NB4 (cell line): ENCODE data around the gene LPXN.

ENCODE experiments used
- DNase-seq: peaks from one replicate; pipeline ENCODE4 v3.0.0; 2010; ENCODE audit warnings: low read depth
- H3K4me3 ChIP-seq: one replicate; pipeline ENCODE4 v1.5.1; 2011; ENCODE audit warnings: mild to moderate bottlenecking, low read depth, low read length, moderate library complexity
- MYC ChIP-seq: IDR thresholded peaks from 2 replicates; pipeline ENCODE4 v1.6.1; 2011; ENCODE audit warnings: low read depth, low read length
- POLR2A ChIP-seq: IDR thresholded peaks from 2 replicates; pipeline ENCODE4 v1.6.1; 2011; ENCODE audit warnings: mild to moderate bottlenecking; ENCODE audit not compliant: insufficient read length; ENCODE audit errors: extremely low read depth
- TF ChIP-seq, protein P1 (sequence below): IDR thresholded peaks from 2 replicates; pipeline ENCODE4 v1.6.1; 2011; ENCODE audit warnings: low read depth, low read length
- TF ChIP-seq, protein P2 (sequence below): IDR thresholded peaks from one replicate; pipeline ENCODE4 v1.5.1; 2012; ENCODE audit warnings: low read depth, low read length

LPXN gene

DNA sequence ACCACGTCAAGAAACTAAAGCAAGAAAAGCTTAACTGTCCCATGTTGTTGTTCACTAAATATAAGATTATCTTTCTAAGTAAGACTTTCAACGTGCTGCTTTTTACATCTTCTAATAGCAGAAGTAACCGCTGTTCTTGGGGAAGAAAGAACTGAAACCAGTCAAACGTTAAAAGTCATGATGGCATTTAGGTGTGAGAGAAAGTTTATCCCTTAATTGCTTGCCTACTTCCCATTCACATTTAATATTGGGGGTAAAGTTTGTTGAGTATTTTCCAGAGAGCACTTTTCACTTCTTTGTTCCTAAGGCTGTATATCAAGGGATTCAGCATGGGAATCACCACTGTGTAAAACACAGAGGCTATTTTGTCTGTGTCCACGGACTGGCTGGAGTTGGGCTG lies 68.7 kb downstream of the LPXN start:
- H3K4me3 ChIP-seq = no peak overlapping the region
- no peak for DNase-seq
- TF ChIP-seq, protein P1, sequence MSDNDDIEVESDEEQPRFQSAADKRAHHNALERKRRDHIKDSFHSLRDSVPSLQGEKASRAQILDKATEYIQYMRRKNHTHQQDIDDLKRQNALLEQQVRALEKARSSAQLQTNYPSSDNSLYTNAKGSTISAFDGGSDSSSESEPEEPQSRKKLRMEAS = no peak
- TF ChIP-seq MYC (no peak), POLR2A (no peak)
- TF ChIP-seq, protein P2, sequence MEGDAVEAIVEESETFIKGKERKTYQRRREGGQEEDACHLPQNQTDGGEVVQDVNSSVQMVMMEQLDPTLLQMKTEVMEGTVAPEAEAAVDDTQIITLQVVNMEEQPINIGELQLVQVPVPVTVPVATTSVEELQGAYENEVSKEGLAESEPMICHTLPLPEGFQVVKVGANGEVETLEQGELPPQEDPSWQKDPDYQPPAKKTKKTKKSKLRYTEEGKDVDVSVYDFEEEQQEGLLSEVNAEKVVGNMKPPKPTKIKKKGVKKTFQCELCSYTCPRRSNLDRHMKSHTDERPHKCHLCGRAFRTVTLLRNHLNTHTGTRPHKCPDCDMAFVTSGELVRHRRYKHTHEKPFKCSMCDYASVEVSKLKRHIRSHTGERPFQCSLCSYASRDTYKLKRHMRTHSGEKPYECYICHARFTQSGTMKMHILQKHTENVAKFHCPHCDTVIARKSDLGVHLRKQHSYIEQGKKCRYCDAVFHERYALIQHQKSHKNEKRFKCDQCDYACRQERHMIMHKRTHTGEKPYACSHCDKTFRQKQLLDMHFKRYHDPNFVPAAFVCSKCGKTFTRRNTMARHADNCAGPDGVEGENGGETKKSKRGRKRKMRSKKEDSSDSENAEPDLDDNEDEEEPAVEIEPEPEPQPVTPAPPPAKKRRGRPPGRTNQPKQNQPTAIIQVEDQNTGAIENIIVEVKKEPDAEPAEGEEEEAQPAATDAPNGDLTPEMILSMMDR = no peak

DNA sequence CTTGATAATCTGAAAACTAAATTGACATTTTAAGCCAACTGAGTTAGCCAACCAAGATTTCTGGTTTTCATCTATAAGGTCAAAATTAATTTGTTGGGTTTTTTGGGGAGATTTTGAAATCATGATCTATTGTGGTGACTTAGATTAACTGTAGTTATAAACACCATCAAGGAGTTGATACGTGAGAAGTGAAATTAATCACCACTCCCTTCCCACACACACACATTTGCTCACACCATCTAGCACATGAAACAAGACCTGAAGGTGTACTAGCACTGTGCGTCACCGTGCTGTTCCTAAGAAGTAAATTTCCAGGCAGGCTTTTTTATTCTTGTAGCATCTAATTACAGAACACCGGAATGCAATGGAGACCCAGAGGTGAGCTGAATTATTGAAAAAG lies 69.8 kb downstream of the LPXN start:
- H3K4me3 ChIP-seq = no peak overlapping the region
- TF ChIP-seq, protein P2 = no peak
- TF ChIP-seq, protein P1 = no peak
- TF ChIP-seq MYC (no peak), POLR2A (no peak)
- no peak for DNase-seq

DNA sequence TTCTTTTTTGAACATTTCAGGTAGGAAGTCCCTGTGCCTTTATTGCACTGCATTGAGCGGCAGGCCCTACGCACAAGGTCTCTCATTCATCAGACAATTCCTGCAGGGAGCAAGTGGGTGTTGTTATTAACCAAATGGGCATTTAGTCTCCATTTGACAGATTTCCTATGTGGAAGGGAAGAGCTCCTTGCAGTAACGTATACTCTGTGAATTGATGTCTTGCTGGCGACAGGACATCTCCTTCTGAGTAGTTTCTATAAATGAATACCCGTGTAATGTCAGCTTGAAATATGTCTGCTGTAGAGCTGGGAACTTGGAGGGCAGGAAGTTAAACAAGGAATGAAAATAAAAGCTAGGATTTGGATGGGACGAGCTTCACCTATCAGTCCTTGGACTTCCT lies 71.4 kb downstream of the LPXN start:
- no peak overlapping the region for H3K4me3 ChIP-seq
- DNase-seq = no peak
- TF ChIP-seq MYC (no peak), POLR2A (no peak)
- TF ChIP-seq, protein P2 = no peak
- TF ChIP-seq, protein P1 = no peak

DNA sequence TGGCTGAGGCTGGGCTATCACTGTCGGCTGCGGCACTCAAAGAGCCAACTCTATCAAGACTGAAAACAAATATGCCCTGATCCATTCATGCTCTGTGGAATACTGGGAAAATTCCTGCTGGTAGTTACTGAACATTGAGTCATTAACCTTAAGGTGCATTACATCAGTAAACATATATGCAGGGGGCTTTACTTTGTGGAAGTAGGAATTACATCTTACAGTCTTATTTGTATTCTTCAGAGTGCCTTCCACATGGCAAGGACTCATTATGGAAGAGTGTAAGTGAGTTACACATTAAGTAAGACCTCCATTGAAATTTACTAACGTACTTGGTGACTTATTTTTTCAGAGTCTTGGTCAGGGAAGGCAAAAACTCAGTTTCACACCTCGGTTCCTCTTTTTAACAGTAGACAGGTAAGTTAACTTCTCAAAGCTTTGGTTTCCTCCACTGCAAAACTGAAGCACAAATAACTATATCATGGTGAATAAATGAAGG lies 72.2 kb downstream of the LPXN start:
- TF ChIP-seq, protein P2 = no peak
- TF ChIP-seq, protein P1 = no peak
- TF ChIP-seq MYC (no peak), POLR2A (no peak)
- no peak overlapping the region for H3K4me3 ChIP-seq
- no peak for DNase-seq

DNA sequence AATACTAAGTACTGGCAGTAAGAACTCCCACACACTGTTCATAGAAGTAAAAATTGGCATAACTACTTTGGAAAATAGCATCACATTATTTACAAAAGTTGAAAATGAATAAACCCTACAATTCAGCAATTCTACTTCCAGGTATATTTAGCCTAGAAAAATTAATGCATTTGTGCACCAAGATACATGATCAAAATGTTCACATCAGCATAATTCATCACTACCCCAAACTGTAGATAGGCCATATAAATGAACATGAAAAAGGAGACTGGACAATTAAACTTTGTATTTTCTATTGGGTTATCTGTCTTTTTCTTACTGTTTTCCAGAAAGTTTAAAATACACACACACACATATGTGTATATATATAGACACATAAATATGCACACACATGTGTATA lies 73.7 kb downstream of the LPXN start:
- H3K4me3 ChIP-seq = no peak overlapping the region
- TF ChIP-seq POLR2A (no peak), MYC (no peak)
- TF ChIP-seq, protein P2 = no peak
- TF ChIP-seq, protein P1 = no peak
- DNase-seq = no peak

DNA sequence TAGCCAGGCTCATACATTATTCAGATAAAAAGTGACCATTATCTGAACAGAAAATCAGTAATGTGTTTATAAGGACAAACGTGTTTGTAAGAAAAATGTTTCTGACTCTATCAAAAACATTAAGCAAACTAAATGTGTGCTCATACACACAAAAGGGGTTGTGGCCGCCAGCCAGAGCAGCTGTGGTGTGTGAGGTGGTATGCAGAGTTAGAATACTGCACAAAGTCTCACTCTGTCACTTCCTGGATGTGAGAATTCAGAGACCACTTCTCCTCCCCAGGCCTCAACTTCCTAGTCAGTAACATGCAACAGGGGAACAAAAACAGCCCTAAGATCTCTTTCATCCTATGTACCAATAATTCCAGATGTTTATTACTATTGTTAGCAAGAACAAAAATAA lies 77.2 kb downstream of the LPXN start:
- no peak overlapping the region for H3K4me3 ChIP-seq
- DNase-seq = peak; percentile 19
- TF ChIP-seq MYC = no peak
- TF ChIP-seq, protein P2 = no peak
- no peak for TF ChIP-seq POLR2A
- TF ChIP-seq, protein P1 = no peak
